Fibroblast of skin of back (primary cell): ENCODE measurements around the gene KIF2C.
"Not testable (repeated sequence)": the region's sequence is repeated elsewhere in the genome, so short reads cannot be mapped to it uniquely, and the experiment has no call there.

ENCODE experiments used
- DNase-seq: peaks from one replicate; pipeline ENCODE4 v3.0.0-alpha.2; 2013

The KIF2C gene

GRCh38 chr1:44812822-44813543 is 73.3 kb downstream of the KIF2C start:
- DNase-seq: no peak

- not testable (repeated sequence) for DNase-seq
These were observed 76.3 kb downstream of the KIF2C start for GRCh38 chr1:44815926-44816325.

- DNase-seq: no peak
These were observed 77.7 kb downstream of the KIF2C start for GRCh38 chr1:44817307-44817706.
